HG02571 (cell line): ENCODE results near the gene TRHDE.
"Not testable (repeated sequence)": the region's sequence is repeated elsewhere in the genome, so short reads cannot be mapped to it uniquely, and the experiment has no call there.

ENCODE experiments used
- ATAC-seq: cut with Tn5 transposase; IDR thresholded peaks from one replicate; pipeline ENCODE4 v1.9.1; 2021; ENCODE audit warnings: mild to moderate bottlenecking, moderate library complexity; ENCODE audit not compliant: unreplicated experiment

TRHDE gene

DNA sequence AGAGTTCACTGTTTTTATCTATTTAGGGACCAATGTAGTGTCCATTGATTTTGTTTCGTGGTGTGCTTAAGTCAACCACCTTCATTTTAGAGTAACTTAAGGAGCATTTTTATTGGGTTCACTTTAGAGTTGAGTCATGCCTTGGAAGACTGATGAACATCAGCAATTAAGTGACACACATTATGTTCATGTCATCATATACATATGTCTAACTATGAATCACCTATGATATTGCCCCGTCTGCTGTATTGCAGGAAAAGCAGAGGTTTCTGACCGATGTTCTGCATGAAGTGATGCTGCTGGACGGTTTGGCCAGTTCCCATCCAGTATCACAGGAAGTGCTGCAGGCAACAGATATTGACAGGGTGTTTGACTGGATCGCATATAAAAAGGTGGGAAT lies 227.1 kb downstream of the TRHDE start:
- no peak for ATAC-seq

DNA sequence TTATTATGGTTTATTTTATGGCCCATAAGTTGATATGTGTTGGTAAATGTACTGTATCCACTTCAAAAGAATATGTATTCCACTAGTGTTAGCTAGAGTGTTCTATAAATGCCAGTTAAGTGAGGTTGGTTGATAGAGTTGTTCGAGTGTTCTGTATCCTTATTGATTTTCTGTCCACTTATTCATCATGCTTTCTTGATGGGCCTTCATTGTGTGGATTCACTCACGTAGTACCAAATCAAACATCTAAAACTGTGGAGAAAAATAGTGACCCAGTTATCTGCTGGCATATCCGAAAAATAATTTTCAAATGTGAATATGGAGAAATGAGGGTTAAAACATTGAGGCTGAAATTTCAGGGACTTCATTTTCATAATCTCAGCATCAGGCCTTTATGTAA lies 230.4 kb downstream of the TRHDE start:
- no peak for ATAC-seq

DNA sequence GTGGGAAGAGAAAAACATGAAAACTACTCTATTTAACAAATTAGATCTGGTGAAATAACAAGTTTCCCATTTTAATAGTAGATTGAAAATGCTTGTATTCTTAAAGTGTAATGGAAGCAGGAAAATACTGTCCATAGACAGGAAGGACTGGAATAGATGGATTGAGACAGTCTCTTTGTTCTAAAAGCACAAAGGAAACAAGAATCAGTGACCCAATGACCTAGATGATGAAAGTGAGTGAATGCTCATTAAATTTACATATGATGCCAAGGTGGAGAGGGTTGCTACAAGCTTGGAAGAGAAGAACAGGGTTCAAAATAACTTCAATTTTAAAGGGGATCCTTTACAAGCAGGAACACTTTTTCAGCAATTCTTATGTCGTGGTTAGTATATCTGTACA lies 233.1 kb downstream of the TRHDE start:
- ATAC-seq, result no peak

DNA sequence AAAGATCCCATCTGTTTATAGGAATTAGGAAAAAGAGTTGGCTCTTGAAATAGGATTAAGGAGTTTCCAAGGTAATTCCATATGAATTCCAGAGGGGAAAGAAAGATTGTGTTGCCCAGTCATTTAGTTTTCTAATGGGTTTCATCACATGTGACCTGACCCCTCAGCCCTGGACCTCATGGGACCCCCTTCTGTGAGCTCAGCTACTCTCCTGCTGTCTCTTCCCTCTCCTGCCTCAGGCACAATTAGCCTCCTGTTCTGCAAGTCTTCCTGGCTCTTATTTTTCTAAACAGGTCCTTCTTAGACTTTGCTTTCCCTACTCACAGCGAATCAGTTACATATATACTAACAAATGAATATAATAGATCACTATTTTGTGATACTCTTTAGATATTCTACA lies 237.7 kb downstream of the TRHDE start:
- ATAC-seq, result no peak

DNA sequence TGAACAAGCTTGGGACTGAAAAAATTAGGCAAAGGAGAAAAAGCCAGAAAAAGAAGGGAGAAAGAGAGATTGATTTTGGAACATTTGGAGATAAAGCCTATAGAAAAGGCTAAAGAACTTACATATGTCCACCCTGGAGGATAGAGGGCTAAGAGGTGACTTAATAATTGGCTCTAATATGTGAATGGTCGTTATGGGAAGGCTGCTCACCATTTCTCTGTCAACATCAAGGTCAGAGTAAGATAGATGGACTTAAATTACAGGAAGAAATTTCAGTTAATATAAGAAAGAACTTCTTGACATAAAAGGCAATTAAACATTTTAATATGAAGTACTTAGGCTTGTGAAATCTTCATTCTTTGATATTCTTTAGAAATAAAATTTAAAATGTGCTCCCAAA lies 238.6 kb downstream of the TRHDE start:
- ATAC-seq, result no peak

DNA sequence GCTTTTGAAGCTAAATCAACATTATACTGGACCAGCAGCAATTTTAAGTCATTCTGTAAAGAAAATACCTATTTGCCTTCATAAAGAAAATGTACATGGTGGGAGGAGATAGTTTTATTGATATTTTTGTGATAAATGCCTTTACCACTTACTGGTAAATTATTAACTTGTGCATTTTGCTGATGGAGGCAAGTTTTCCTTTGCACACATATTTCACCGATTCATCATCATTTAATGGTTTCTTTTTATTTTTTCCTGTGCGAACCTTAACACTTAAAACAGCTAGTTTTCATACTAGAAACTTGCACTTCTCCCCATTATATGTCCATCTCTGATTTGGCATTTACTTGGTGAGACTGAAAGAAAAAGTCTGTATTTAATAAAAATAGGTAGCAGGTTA lies 239.3 kb downstream of the TRHDE start:
- no peak for ATAC-seq

DNA sequence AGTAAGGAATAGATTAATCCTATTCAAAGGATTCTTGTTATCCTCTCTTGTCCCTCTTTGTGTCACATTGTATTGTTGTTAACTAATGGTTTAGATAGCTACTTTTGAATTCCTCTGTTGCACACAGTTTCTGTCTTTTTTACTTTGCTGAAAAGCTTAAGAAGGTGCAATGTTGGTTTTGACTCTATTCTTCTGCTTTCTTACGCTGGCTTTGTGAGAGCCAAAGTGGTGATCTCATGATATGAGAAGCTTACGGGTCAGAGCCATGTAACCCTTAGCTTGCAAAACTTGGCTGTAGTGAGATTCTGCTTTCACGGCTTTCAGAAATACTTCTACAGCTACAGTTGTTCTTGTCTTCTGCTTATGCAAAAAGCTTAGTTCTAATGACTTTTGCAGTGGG lies 239.7 kb downstream of the TRHDE start:
- no peak for ATAC-seq

DNA sequence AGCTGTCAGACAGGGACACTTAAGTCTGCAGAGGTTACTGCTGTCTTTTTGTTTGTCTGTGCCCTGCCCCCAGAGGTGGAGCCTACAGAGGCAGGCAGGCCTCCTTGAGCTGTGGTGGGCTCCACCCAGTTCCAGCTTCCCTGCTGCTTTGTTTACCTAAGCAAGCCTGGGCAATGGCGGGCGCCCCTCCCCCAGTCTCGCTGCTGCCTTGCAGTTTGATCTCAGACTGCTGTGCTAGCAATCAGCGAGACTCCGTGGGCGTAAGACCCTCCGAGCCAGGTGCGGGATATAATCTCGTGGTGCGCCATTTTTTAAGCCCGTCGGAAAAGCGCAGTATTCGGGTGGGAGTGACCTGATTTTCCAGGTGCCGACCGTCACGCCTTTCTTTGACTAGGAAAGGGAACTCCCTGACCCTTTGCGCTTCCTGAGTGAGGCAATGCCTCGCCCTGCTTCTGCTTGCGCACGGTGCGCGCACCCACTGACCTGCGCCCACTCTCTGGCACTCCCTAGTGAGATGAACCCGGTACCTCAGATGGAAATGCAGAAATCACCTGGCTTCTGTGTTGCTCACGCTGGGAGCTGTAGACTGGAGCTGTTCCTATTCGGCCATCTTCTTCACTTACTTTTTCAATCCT lies 248.0 kb downstream of the TRHDE start:
- not testable (repeated sequence) for ATAC-seq

DNA sequence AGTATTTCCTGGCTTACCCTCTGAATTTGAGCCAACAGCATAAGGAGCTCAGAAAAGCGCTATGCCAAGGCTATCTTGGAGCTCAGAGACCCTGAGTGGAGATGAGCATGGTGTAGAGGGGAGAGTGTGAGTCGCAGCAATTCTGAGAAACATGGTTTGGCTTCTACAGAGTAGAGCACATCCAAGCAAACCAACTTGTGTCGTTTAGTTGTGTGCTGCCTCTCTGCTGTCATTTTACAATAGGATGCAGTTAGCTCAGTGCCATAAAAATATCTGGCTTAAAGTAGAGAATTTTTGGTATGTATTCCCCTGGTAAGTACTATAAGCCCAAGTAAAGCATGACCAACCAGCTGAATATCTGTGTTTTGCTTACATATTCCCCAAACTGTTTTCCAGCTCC lies 249.2 kb downstream of the TRHDE start:
- no peak for ATAC-seq

DNA sequence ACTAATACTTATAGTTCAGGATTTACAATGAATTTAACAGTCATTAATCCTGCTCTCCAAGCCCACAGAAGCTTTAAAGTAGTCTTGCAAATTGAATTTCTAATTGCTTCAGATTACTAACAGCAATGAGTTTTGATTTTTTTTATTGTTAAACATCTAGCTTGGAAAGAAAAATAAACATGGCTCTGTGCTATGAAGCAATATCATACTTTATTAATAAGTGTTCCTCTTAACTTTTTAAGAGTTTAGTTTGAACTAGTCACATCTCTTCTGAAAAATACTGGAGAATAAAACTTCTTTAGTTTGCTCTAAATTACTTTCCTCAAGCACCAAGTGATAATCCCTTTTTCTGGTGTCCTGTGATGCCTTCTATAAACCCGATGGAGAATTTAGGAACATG lies 250.2 kb downstream of the TRHDE start:
- no peak for ATAC-seq

DNA sequence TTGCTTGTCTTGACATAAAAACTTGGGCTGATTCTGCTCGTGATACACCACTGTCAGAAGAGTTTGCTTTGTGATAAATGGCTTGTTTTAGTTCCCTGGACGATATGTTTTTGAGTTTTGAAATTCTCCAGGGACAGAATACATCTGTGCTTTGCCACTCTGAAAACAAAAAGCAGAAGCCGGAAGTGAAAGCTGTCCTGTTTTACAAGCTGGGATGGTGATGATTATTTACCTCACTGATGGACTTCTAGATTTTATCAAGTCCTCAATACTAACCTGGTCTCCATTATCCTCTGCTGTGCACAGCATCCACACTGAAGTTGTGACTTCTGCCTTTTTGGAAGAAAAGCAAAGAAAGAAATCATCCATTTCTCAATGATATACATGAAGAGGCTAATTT lies 251.6 kb downstream of the TRHDE start:
- ATAC-seq, result no peak

DNA sequence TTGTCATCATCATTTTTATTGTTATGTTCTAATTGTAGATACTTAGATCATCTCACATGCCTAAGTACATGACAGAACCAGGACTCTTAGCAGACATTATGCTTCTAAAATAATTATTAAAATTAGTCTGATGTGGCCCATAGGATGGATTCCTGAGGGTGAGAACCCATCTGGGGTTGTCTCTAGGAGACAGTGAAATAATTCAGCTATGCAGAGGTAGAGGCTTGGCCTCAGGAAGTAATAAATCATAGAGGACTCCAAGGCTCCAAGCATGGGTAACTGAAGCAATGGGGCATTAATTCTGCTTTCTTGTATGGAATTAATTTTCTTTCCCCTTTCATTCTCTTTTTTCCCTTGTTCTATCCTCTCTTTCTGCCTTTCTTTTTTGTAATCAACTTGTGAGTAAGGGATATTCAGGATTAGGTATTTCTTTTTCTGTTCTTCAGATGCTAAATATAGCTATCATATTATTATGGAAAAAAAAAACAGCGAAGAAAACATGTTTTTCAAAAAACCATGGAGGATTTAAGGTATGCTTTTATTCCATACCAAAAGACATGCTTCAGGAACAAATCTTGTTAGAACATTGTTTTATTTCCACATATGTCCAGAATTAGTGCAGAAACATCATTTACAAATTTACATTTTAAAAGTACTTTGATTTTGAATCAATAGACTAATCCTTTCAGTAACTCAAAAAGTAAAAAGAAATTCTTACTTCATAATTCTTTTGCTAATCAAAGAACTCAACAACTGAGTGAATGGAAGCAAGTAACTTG lies 263.2 kb downstream of the TRHDE start:
- no peak for ATAC-seq

DNA sequence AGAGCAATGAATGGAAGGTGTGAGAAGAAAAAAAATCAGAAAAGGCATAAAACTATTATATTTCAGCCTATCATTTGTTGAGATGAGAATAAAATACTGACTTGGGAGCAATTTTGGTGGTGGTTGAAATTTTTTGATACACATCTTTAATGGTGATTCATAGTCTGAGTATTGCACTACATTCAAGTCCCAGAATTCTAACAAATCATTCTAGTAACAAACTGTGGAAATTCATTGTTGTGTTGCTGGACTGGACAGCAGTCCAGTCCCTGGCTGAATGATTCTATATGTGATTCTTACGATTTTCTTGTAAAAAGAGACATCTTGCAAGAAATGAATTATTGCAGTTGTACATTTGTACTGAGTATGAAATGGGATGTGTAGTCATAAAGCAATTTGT lies 268.6 kb downstream of the TRHDE start:
- ATAC-seq, result no peak

DNA sequence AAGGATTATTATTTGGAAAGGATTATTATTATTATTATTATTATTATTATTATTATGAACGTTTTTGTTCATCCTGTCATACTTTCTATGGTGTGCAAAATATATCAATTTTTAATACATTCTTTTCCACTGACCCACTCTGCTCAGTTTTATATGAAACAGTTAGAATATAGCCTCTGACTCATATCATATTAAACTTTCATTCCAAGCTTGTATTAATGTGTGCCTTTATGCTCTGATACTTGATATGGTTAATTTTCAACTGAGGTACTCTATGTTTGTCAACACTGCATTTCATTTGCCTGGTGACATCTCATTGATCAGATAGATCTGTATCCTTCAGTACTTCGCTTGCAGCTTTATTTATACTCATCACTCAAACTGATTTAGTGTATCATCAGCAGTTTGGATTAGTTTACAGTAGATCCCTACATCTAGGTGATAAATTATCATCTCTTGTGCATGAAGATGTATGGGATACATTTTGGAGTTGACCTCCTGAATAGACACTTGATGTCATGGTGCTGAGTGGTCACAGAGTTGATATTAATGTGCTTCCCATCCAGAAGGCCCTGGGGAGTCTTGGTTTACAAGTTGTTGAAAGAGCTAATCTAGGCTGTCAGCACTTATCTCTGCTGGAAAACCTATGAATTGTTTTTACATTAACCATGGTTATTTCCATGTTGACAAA lies 271.8 kb downstream of the TRHDE start:
- no peak for ATAC-seq

DNA sequence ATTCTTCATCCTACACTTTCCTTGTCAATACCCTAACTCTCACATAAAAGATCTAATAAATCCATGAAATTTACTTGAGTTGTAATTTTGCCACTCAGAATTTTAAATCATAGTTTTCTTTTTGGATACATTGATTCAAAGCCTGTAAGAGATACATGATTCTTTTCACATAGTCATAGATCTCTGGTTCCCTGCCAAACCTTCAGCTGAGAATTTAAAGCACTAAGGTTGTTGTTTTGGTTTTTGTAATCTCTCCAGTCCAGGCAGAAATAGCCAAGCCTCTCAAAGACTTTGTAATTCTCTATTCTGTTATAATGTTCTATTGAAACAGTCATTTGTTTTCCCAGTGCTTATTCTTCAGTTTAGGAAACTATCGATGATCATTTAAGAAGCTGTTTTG lies 273.9 kb downstream of the TRHDE start:
- no peak for ATAC-seq

DNA sequence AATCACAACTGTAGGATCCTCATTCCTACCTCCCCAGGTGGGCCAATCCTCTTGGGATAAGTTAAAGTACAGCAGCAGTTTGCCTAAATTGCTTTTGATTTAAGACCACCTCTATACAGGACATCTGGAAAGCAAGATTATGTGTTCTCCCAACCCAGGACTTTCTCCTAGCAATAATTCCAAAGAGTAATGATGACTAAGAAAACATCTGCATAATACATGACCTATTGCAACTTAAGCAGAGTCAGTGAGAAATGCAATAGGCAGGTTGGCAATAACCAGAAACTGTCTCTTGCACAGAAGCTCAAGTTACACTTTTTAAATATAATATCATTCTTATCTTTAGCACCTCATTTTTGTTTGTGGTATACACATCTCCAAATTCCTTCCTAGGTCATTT lies 275.4 kb downstream of the TRHDE start:
- no peak for ATAC-seq

DNA sequence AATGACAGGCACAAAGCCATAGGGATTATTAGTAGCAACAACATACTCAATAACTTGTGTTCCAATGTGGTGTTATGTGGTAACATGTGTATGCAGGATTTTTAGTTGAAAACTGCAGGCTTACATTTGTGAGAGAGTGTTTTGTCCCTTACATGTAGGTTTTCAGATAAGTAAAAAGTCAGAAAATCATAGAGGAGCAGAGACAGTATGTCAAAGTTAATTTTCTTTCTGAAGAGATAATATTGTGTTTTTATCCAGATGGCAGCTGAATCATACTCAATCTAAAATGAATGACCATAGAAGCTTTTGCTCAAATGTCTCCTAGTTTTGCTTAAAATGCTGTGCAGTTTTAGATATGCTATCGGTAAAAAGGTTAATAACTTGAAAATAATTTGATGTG lies 277.0 kb downstream of the TRHDE start:
- ATAC-seq, result no peak

DNA sequence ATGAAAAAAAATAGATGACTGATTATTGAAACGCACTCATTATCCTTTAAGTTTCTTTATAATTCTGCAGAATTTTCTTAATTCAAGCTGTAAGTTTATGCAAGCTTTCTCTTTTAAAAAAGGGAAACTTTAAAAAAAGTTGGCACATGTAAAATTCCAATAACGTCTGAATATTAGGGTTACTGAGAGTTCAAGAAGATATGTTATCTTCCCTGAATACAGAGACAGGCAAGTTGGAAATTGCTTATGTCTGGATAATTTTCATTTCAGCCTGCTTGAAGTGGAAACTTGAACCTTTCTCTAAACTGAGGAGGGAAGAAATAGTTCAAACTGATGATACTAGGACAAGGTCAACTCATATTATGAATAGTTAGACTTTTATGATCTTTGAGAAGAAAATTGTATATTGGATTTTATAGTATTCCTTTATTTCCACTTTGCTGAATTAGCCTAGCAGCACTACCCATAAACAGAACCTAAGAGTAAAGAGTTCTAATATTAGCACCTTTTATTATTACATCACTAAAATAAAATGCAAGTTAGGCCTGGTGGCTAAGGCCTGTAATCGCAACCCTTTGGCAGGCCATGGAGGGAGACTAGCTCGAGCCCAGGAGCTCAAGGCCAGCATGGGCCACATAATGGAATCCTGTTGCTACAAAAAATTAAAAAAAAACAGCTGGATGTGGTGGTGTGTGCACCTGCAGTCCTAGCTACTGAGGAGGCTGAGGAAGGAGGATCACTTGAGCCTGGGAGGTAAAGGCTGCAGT lies 288.0 kb downstream of the TRHDE start:
- no peak for ATAC-seq

DNA sequence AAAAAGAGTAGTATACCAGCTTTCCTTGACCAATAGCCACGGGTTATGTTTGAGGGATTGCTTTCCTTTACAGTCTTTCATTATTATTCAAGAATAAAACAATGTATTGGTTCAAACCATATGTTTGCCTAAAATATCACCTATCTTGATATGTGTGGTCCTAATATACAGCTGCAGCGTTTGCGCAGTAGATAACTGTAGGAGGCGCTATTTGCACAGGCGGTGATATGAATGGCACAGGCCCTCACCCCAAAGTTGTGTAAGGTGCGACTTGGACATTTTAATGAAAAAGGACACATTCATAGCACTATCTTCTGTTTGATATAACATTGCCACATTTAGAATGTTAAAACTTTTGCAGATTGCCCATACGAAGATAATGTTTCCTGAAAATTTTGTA lies 298.4 kb downstream of the TRHDE start:
- no peak for ATAC-seq

DNA sequence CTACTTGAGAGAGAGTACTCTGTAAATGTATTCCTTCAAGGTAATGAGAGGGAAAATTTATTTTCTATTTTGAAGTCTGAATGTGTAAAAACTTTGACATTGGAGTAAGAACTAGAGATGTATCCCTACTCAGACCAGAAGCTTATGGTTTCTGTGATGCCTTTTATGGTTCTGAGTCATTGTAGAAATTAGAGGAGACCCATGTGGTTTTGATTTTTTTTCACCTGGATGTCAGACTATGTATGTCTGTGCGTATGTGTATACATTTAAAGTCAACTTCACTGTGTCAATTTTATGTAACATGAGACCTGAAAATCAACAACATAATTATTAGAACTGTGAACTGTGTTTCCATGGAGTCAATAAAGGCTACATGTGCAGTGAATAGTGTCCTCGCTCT lies 302.0 kb downstream of the TRHDE start:
- no peak for ATAC-seq

DNA sequence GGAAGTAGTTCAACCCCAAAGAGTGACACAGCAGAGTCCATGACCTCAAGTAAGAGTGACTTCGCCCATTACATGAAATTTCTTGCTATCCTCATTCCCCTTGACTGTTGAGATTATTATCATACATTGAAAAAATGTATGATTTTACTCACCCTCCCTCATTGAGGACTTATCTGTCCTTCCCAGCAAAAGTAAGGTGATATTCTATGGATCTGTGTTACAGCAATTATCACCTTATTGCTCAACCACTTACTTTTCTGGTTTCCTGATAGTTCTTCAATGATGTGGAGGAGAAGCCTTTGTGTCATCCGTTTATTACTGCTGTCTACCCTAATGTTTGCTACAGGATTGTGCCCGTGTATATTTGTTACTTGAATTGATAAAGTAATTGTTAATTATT lies 306.2 kb downstream of the TRHDE start:
- ATAC-seq, result no peak

DNA sequence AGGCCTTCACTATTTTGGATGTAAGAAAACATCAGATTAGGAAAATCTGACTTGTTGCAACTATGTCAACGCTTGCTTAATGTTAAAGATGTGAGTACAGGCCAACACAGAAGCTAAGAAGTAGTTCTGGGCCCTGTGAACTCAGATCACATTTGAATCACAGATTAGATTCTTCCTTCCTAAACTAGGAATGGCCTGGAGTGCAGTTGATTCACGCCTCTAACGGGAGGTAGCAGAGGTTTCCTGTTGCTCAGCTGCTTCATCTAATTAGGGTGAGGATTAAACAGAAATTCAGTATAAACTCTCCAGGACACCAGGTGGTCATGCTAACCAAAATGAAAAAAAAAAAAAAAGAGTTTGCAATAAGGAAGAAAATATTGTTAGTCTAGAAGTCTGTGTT lies 314.3 kb downstream of the TRHDE start:
- ATAC-seq, result no peak
